ENCODE results near the gene TUBA8. TPM values are rescaled to one million over a fixed set of nuclear protein-coding genes. Genes with fewer than 3 reads are reported as not detected.
"Not testable (repeated sequence)": the region's sequence is repeated elsewhere in the genome, so short reads cannot be mapped to it uniquely, and the experiment has no call there.

TUBA8 gene
- total RNA-seq, 1 experiment from 2014 or later, result 1.9 TPM

GRCh38 chr22:18136563-18137320 is 26.1 kb downstream of the TUBA8 start:
- Histone ChIP-seq H3K4me1 (ENCODE audit: insufficient read depth, low read length) (no peaks in the 10 kb centered on the region), H3K79me2 (ENCODE audit: low read length) (no peaks in the 10 kb centered on the region), H3K4me3 (ENCODE audit: low read length) (no peak overlapping the region), H3K4me2 (ENCODE audit: low read length) (no peak overlapping the region), H4K20me1 (ENCODE audit: low read length) (no peaks in the 10 kb centered on the region), H3F3A (ENCODE audit: low read length, unreplicated experiment) (no peaks in the 10 kb centered on the region), H3K27me3 (ENCODE audit: low read length) (no peaks in the 10 kb centered on the region), H3K9me3 (ENCODE audit: low read length) (no peaks in the 10 kb centered on the region), H2AFZ (ENCODE audit: low read length) (no peak overlapping the region), H3K9ac (ENCODE audit: low read length) (no peak overlapping the region), H3K27ac (ENCODE audit: low read length) (no peak overlapping the region), H3K36me3 (ENCODE audit: low read depth, low read length) (no peaks in the 10 kb centered on the region), H3K9me2 (replicated peaks; ENCODE audit: low read length) (no peaks in the 10 kb centered on the region)
- intact Hi-C loops (cut with micrococcal nuclease), result no loop called here
- TF ChIP-seq EZH2phosphoT487 (IDR thresholded peaks at IDR 0.05; ENCODE audit: borderline replicate concordance, low read length) (no peak), EZH2 (IDR thresholded peaks at IDR 0.05; ENCODE audit: low read length, unreplicated experiment) (no peak), CTCF (conservative IDR thresholded peaks at IDR 0.05; ENCODE audit: low read depth, low read length) (no peak)
- DNase-seq, result no peak
- ATAC-seq, result no peak
- BruUV-seq (replicated peaks), result no TSS peak
- POLR2A ChIA-PET (ENCODE audit: unreplicated experiment), result no interaction called here
- CTCF ChIA-PET, result no interaction called here

- H3K9ac ChIP-seq (ENCODE audit: low read length); BruUV-seq (replicated peaks); DNase-seq; H3K27ac ChIP-seq (ENCODE audit: low read length); H3K9me3 ChIP-seq (ENCODE audit: low read length); H3F3A ChIP-seq (ENCODE audit: low read length, unreplicated experiment); H3K4me2 ChIP-seq (ENCODE audit: low read length); H3K4me3 ChIP-seq (ENCODE audit: low read length); ATAC-seq; H3K27me3 ChIP-seq (ENCODE audit: low read length); H3K9me2 ChIP-seq (replicated peaks; ENCODE audit: low read length); CTCF ChIA-PET; H3K36me3 ChIP-seq (ENCODE audit: low read depth, low read length); H3K4me1 ChIP-seq (ENCODE audit: insufficient read depth, low read length); H3K79me2 ChIP-seq (ENCODE audit: low read length); intact Hi-C loops (cut with micrococcal nuclease); H4K20me1 ChIP-seq (ENCODE audit: low read length); H2AFZ ChIP-seq (ENCODE audit: low read length): not testable (repeated sequence)
- POLR2A ChIA-PET (ENCODE audit: unreplicated experiment), result interaction anchor here (0.6 kb wide), 1 partner anchor 8 kb away, joined by 3 read pairs; no protein-coding TSS in a partner anchor
Measured at GRCh38 chr22:18141004-18141403, 30.4 kb downstream of the TUBA8 start.

GRCh38 chr22:18144105-18144504 is 33.5 kb downstream of the TUBA8 start:
- intact Hi-C loops (cut with micrococcal nuclease), result no loop called here
- Histone ChIP-seq H4K20me1 (ENCODE audit: low read length) (no peaks in the 10 kb centered on the region), H3K27me3 (ENCODE audit: low read length) (no peaks in the 10 kb centered on the region), H3K9me3 (ENCODE audit: low read length) (no peaks in the 10 kb centered on the region), H3K9me2 (replicated peaks; ENCODE audit: low read length) (no peaks in the 10 kb centered on the region), H3K27ac (ENCODE audit: low read length) (no peak overlapping the region), H3K9ac (ENCODE audit: low read length) (no peak overlapping the region), H3K4me1 (ENCODE audit: insufficient read depth, low read length) (no peaks in the 10 kb centered on the region), H3F3A (ENCODE audit: low read length, unreplicated experiment) (no peaks in the 10 kb centered on the region), H3K4me3 (ENCODE audit: low read length) (no peak overlapping the region), H3K36me3 (ENCODE audit: low read depth, low read length) (no peaks in the 10 kb centered on the region), H3K4me2 (ENCODE audit: low read length) (no peak overlapping the region), H3K79me2 (ENCODE audit: low read length) (no peaks in the 10 kb centered on the region), H2AFZ (ENCODE audit: low read length) (no peak overlapping the region)
- TF ChIP-seq EZH2 (IDR thresholded peaks at IDR 0.05; ENCODE audit: low read length, unreplicated experiment), result no peak
- no peak for TF ChIP-seq CTCF (conservative IDR thresholded peaks at IDR 0.05; ENCODE audit: low read depth, low read length)
- no peak for TF ChIP-seq EZH2phosphoT487 (IDR thresholded peaks at IDR 0.05; ENCODE audit: borderline replicate concordance, low read length)
- CTCF ChIA-PET, result no interaction called here
- no TSS peak for BruUV-seq (replicated peaks)
- POLR2A ChIA-PET (ENCODE audit: unreplicated experiment), result no interaction called here
- DNase-seq, result no peak
- no peak for ATAC-seq
